ENCODE data around the gene GPR150. TPM values are rescaled to one million over a fixed set of nuclear protein-coding genes. Genes with fewer than 3 reads are reported as not detected.
A peak's percentile ranks its signal among the peaks of the same experiment; 100 is the strongest.

The GPR150 gene
- total RNA-seq, 1 experiment from 2014 or later, result 0.54 TPM

DNA sequence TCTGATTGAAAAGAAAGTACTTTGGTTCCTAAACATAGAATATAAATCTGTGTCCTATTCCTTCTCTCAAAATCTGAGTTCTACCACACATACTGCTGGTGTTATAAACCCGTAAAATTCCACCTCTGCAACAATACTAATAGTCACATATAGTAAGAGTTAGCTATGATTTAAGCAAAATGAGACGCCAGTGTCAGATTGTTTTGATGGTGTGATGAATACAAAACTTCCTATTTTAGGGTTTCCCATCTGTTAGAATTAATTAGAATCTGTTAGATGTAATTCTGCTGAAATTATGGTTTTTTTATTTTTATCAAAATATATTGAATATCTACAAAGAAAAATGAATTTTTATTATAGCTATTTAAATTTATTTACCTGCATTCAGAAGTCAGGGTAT lies 38.3 kb upstream of the GPR150 start:
- intact Hi-C loops (cut with micrococcal nuclease; ENCODE audit: unreplicated experiment), result no loop called here
- BruUV-seq (replicated peaks), result no TSS peak
- no peak overlapping the region for H3K4me3 ChIP-seq (ENCODE audit: low read depth in 2 of 2, low read length in 2 of 2)
- TF ChIP-seq, protein P1, sequence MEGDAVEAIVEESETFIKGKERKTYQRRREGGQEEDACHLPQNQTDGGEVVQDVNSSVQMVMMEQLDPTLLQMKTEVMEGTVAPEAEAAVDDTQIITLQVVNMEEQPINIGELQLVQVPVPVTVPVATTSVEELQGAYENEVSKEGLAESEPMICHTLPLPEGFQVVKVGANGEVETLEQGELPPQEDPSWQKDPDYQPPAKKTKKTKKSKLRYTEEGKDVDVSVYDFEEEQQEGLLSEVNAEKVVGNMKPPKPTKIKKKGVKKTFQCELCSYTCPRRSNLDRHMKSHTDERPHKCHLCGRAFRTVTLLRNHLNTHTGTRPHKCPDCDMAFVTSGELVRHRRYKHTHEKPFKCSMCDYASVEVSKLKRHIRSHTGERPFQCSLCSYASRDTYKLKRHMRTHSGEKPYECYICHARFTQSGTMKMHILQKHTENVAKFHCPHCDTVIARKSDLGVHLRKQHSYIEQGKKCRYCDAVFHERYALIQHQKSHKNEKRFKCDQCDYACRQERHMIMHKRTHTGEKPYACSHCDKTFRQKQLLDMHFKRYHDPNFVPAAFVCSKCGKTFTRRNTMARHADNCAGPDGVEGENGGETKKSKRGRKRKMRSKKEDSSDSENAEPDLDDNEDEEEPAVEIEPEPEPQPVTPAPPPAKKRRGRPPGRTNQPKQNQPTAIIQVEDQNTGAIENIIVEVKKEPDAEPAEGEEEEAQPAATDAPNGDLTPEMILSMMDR (IDR thresholded peaks at IDR 0.05), result no peak
- TF ChIP-seq TCF7L2 (IDR thresholded peaks at IDR 0.05; ENCODE audit: low read depth, low read length) (no peak), POLR2AphosphoS5 (IDR thresholded peaks at IDR 0.05; ENCODE audit: low read depth, low read length) (no peak), SIN3A (IDR thresholded peaks at IDR 0.05; ENCODE audit: borderline replicate concordance, insufficient read depth, low read depth, low read length) (no peak)
- TF ChIP-seq, protein P2, sequence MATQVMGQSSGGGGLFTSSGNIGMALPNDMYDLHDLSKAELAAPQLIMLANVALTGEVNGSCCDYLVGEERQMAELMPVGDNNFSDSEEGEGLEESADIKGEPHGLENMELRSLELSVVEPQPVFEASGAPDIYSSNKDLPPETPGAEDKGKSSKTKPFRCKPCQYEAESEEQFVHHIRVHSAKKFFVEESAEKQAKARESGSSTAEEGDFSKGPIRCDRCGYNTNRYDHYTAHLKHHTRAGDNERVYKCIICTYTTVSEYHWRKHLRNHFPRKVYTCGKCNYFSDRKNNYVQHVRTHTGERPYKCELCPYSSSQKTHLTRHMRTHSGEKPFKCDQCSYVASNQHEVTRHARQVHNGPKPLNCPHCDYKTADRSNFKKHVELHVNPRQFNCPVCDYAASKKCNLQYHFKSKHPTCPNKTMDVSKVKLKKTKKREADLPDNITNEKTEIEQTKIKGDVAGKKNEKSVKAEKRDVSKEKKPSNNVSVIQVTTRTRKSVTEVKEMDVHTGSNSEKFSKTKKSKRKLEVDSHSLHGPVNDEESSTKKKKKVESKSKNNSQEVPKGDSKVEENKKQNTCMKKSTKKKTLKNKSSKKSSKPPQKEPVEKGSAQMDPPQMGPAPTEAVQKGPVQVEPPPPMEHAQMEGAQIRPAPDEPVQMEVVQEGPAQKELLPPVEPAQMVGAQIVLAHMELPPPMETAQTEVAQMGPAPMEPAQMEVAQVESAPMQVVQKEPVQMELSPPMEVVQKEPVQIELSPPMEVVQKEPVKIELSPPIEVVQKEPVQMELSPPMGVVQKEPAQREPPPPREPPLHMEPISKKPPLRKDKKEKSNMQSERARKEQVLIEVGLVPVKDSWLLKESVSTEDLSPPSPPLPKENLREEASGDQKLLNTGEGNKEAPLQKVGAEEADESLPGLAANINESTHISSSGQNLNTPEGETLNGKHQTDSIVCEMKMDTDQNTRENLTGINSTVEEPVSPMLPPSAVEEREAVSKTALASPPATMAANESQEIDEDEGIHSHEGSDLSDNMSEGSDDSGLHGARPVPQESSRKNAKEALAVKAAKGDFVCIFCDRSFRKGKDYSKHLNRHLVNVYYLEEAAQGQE (IDR thresholded peaks at IDR 0.05; ENCODE audit: insufficient read depth in 1 of 2, low read depth in 2 of 2, low read length in 1 of 2), result no peak
- ATAC-seq (no peak), DNase-seq (ENCODE audit: low read depth, low spot score) (no peak)
- in situ Hi-C loops (cut with HindIII; ENCODE audit: low pct_unique_long_range_greater_than_20kb, low sequenced_read_pairs), result no loop called here
- ChIA-PET CTCF (no interaction called here), POLR2A (no interaction called here)
- H3K4me1 ChIP-seq (ENCODE audit: control insufficient read depth, insufficient read depth, low read length), result no peaks in the 10 kb centered on the region
- H3K27ac ChIP-seq (ENCODE audit: low read length), result no peak overlapping the region
- no peaks in the 10 kb centered on the region for H3K27me3 ChIP-seq (ENCODE audit: control insufficient read depth, insufficient read depth, low read length)
- no peaks in the 10 kb centered on the region; the same call in 1 of the 2 replicates for H3K36me3 ChIP-seq (ENCODE audit: control insufficient read depth, insufficient read depth, low read length)
- no peaks in the 10 kb centered on the region for H3K9me3 ChIP-seq (ENCODE audit: control insufficient read depth, insufficient read depth, low read depth, low read length)

DNA sequence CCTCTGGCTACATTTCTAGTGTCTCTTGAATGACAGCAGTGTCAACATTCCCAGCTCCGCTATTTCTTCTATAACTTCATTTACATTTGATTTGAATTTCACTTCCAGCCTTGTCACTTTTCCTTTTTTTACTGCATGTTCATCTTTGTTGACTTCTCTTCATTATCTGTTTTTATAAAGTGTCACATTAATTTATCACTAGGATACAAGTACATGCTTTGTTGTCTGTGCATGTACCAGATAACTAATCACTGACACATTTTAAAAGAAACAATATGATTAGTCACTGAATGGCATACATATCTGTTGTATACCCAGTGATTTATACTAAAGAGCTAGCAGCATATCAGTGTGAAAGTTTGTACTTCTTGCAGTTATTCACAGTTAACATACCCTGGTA lies 35.9 kb upstream of the GPR150 start:
- DNase-seq (ENCODE audit: low read depth, low spot score) (no peak), ATAC-seq (peak; percentile 65; the same call in 1 of the 2 replicates)
- Histone ChIP-seq H3K27me3 (ENCODE audit: control insufficient read depth, insufficient read depth, low read length) (no peaks in the 10 kb centered on the region), H3K36me3 (ENCODE audit: control insufficient read depth, insufficient read depth, low read length) (no peaks in the 10 kb centered on the region; the same call in 1 of the 2 replicates), H3K4me1 (ENCODE audit: control insufficient read depth, insufficient read depth, low read length) (no peaks in the 10 kb centered on the region), H3K4me3 (ENCODE audit: low read depth in 2 of 2, low read length in 2 of 2) (no peak overlapping the region), H3K9me3 (ENCODE audit: control insufficient read depth, insufficient read depth, low read depth, low read length) (no peaks in the 10 kb centered on the region), H3K27ac (ENCODE audit: low read length) (no peak overlapping the region)
- intact Hi-C loops (cut with micrococcal nuclease; ENCODE audit: unreplicated experiment) (no loop called here), in situ Hi-C loops (cut with HindIII; ENCODE audit: low pct_unique_long_range_greater_than_20kb, low sequenced_read_pairs) (no loop called here)
- no peak for TF ChIP-seq SIN3A (IDR thresholded peaks at IDR 0.05; ENCODE audit: borderline replicate concordance, insufficient read depth, low read depth, low read length)
- TF ChIP-seq, protein P1 (IDR thresholded peaks at IDR 0.05), result no peak
- no peak for TF ChIP-seq TCF7L2 (IDR thresholded peaks at IDR 0.05; ENCODE audit: low read depth, low read length)
- ChIA-PET POLR2A (no interaction called here), CTCF (no interaction called here)
- BruUV-seq (replicated peaks), result no TSS peak
